Fibroblast of skin of right biceps (primary cell): ENCODE results near the gene MAP1LC3A.
A peak's percentile ranks its signal among the peaks of the same experiment; 100 is the strongest.

ENCODE experiments used
- DNase-seq: peaks from one replicate; pipeline ENCODE4 v3.0.0-alpha.2; 2013

Gene MAP1LC3A

GRCh38 chr20:34530342-34530741, 28.2 kb upstream of the MAP1LC3A start:
- DNase-seq = no peak

GRCh38 chr20:34531608-34532265, 26.8 kb upstream of the MAP1LC3A start:
- DNase-seq = no peak

GRCh38 chr20:34532320-34532719, 26.2 kb upstream of the MAP1LC3A start:
- no peak for DNase-seq

- no peak for DNase-seq
Measured at GRCh38 chr20:34532756-34533155, 25.8 kb upstream of the MAP1LC3A start.

- no peak for DNase-seq
Measured at GRCh38 chr20:34534391-34535165, 23.9 kb upstream of the MAP1LC3A start.

- no peak for DNase-seq
Measured at GRCh38 chr20:34535301-34535840, 23.1 kb upstream of the MAP1LC3A start.

- no peak for DNase-seq
Measured at GRCh38 chr20:34535857-34536256, 22.7 kb upstream of the MAP1LC3A start.

- peak; percentile 39 for DNase-seq
Measured at GRCh38 chr20:34536798-34537394, 21.6 kb upstream of the MAP1LC3A start.

- DNase-seq = no peak
Measured at GRCh38 chr20:34537651-34538050, 20.9 kb upstream of the MAP1LC3A start.

- peak; percentile 35 for DNase-seq
Measured at GRCh38 chr20:34538671-34539123, 19.8 kb upstream of the MAP1LC3A start.

GRCh38 chr20:34539756-34540155, 18.8 kb upstream of the MAP1LC3A start:
- DNase-seq = no peak

- DNase-seq = no peak
Measured at GRCh38 chr20:34540596-34541263, 17.8 kb upstream of the MAP1LC3A start.

GRCh38 chr20:34541264-34541901, 17.1 kb upstream of the MAP1LC3A start:
- DNase-seq = no peak

GRCh38 chr20:34541917-34542316, 16.6 kb upstream of the MAP1LC3A start:
- DNase-seq = no peak

- DNase-seq = no peak
Measured at GRCh38 chr20:34542439-34542838, 16.1 kb upstream of the MAP1LC3A start.

GRCh38 chr20:34543463-34544056, 15.0 kb upstream of the MAP1LC3A start:
- DNase-seq = no peak

- no peak for DNase-seq
Measured at GRCh38 chr20:34544109-34544796, 14.3 kb upstream of the MAP1LC3A start.

GRCh38 chr20:34546751-34547181, 11.8 kb upstream of the MAP1LC3A start:
- no peak for DNase-seq

- DNase-seq = no peak
Measured at GRCh38 chr20:34547844-34548613, 10.5 kb upstream of the MAP1LC3A start.

- DNase-seq = no peak
Measured at GRCh38 chr20:34549291-34549928, 9.1 kb upstream of the MAP1LC3A start.
